HG03565 (cell line): ENCODE data around the gene CASZ1.

Experiments used
- ATAC-seq: cut with Tn5 transposase; IDR thresholded peaks from one replicate; pipeline ENCODE4 v1.9.1; 2021; ENCODE audit warnings: mild to moderate bottlenecking, moderate library complexity; ENCODE audit not compliant: unreplicated experiment

The CASZ1 gene

GRCh38 chr1:10823000-10823401 lies 26.6 kb upstream of the CASZ1 start:
- no peak for ATAC-seq

GRCh38 chr1:10821388-10821787 lies 24.9 kb upstream of the CASZ1 start:
- ATAC-seq: no peak

- ATAC-seq: no peak
Observed at GRCh38 chr1:10820422-10820821, 24.0 kb upstream of the CASZ1 start.

GRCh38 chr1:10819198-10819901 lies 22.9 kb upstream of the CASZ1 start:
- ATAC-seq: no peak

GRCh38 chr1:10818262-10819197 lies 22.1 kb upstream of the CASZ1 start:
- no peak for ATAC-seq

- no peak for ATAC-seq
Observed at GRCh38 chr1:10816743-10817369, 20.4 kb upstream of the CASZ1 start.

GRCh38 chr1:10816233-10816632 lies 19.8 kb upstream of the CASZ1 start:
- no peak for ATAC-seq

GRCh38 chr1:10815858-10816195 lies 19.4 kb upstream of the CASZ1 start:
- no peak for ATAC-seq

GRCh38 chr1:10814976-10815857 lies 18.8 kb upstream of the CASZ1 start:
- ATAC-seq: no peak

- ATAC-seq: no peak
Observed at GRCh38 chr1:10814312-10814711, 17.9 kb upstream of the CASZ1 start.

- ATAC-seq: no peak
Observed at GRCh38 chr1:10813799-10814198, 17.4 kb upstream of the CASZ1 start.

GRCh38 chr1:10812387-10812915 lies 16.0 kb upstream of the CASZ1 start:
- no peak for ATAC-seq

- no peak for ATAC-seq
Observed at GRCh38 chr1:10808441-10808840, 12.0 kb upstream of the CASZ1 start.

GRCh38 chr1:10806966-10807365 lies 10.5 kb upstream of the CASZ1 start:
- ATAC-seq: no peak

- no peak for ATAC-seq
Observed at GRCh38 chr1:10803971-10804820, 7.8 kb upstream of the CASZ1 start.

GRCh38 chr1:10802944-10803715 lies 6.7 kb upstream of the CASZ1 start:
- ATAC-seq: no peak

GRCh38 chr1:10800778-10801177 lies 4.3 kb upstream of the CASZ1 start:
- no peak for ATAC-seq

GRCh38 chr1:10799726-10800125 lies 3.3 kb upstream of the CASZ1 start:
- no peak for ATAC-seq
